IPS-11a (cell line): ENCODE results near the gene LRIT3.
"Not testable (repeated sequence)": the region's sequence is repeated elsewhere in the genome, so short reads cannot be mapped to it uniquely, and the experiment has no call there.

Source experiments
- H3K4me3 ChIP-seq: one replicate; pipeline ENCODE4 v1.5.1; 2013; ENCODE audit warnings: low read depth, low read length, control low read depth

LRIT3 gene

DNA sequence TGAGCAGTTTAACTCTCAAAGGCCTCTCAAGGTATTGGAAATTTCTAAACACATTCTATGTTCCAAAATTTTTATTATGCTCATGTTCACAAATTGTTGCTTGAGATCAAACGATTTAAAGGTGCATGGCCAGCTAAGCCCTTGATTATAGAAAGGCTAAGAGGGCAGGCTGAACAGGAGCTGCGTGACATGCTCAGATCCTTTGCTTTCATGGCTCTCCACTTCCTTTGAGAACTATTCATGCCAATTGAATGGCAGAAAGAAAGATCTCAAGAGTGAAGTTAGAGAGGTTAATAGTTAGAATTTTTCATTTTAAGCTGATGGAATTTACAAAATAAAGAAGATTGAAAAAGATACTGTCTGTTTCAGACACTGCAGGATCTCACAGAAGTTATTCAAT lies 594 bp downstream of the LRIT3 start:
- H3K4me3 ChIP-seq = no peak overlapping the region

DNA sequence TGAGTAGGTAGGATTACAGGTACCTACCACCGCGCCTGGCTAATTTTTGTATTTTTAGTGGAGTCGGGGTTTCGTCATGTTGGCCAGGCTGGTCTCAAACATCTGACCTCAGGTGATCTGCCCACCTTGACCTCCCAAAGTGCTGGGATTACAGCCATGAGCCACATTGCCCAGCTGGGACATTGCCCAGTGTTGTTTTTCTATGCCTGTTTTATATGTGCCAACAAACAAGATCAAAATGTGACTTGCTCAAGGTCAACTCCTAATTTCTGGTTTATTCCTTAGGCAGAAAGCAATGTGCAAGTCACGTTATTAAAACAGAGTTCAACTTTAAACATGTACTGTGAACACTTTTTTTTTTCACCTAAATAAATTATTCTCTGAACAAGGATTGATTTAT lies 2.7 kb downstream of the LRIT3 start:
- no peak overlapping the region for H3K4me3 ChIP-seq

DNA sequence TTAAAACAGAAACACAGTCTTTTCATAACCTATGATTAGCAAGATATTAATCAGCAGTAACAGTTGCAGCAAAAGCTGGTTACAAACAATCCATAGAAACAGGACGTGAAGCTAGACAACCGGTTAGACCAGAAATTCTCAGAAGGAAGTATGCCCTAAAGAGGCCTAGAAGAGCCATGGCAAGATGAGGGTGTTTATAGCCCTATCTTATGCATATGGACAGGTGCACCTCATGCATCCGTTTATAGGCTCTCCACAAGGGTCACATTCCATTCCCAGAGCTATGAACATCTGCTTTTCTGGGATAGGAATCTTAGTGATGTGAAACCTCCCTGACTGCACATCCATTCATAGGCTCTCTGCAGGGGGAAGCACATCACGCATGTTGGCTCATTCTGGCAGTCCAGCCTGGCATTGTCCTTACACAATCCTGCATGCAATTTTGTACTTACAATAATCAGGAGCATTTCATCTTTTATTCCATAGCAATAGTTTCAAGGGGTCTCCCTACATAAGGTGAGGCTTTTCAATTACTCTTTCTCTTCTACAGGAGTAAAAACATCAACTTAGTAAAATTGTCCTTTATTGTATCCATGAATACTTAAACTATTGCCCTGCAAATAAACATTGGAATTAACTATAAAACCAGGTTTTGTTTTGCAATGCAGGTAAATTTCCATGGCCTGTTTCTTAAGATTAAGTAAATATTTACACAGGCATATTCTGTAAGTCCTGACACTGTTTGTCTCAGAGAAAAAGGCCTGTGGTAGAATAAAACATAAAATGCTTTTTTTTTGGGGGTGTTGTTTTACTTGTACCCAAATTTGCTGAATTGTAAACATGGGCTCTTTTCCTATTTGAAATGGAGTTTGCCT lies 11.8 kb downstream of the LRIT3 start:
- H3K4me3 ChIP-seq = not testable (repeated sequence)

DNA sequence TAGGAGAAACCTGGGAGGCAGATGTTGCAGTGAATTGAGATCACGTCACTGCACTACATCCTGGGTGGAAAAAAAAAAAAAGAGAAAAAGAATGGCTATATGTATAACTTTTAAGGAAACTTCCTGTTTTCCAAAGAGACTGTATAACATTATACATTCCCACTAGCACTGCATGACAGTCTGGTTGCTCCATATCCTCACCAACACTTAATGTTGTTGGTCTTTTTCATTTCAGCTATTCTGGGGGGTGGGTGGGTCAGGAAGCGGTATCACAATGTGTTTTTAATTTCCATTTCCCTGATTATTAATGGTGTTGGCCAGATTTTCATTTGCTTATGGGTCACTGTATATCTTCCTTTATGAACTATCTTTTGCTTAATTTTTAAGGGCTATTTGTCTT lies 13.4 kb downstream of the LRIT3 start:
- H3K4me3 ChIP-seq = no peak overlapping the region

DNA sequence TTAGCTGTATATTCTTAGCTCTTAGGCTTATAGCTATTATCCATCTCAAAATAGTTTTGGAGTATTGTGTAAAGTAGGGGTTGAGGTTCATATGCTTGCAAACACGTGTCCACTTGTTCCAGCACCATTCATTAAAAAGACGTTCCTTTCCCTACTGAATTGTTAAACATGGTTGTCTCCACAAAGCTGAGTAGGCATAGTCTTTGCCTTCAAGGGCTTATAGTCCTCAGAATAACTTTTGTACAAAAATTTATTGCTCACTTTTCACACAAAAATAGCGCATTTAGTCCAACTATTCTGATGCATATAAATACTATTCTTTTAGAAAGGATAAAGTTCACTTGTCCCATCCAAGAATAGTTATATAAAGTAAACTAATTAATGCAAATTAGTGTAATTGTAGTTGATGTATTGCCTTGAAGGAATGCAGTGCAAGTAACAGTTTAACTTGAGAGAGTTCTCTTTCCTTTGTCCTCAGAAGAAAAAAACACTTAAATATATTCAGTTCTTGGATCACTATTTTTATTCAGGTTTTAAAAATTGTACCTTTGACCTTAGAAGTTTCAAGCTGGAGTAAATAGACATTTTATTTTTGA lies 14.1 kb downstream of the LRIT3 start:
- no peak overlapping the region for H3K4me3 ChIP-seq

DNA sequence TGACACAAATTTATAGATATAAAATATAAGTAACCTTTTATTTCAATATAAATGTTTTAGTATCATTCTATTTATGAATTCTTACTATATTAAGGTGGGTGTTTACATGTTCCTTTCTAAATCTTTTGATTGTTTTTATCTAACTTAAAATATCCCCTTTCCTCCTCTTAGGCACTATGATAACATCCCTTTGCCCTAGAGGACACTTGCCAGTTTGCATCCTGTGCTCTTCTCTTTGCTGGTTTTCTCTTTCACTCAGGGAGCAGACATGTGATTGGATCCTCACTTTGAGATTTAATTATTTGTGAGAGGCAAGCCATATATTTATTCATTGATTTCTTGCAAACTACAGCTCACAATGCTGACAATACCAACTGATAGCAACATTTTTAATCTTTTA lies 16.2 kb downstream of the LRIT3 start:
- H3K4me3 ChIP-seq = no peak overlapping the region

DNA sequence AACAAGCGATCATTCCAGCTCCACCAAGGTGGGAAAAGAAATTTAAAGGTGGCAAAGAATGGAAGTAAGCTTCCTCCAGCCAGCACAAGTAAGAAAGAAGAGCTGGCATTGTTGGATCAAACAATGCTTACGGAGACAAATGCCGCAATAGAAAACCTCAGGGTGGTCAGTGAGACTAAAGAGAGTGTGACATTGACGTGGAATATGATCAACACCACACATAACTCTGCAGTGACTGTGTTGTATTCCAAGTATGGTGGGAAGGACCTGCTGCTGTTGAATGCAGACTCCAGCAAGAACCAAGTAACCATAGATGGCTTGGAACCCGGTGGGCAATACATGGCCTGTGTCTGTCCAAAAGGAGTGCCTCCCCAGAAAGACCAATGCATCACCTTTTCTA lies 22.2 kb downstream of the LRIT3 start:
- H3K4me3 ChIP-seq = no peak overlapping the region

DNA sequence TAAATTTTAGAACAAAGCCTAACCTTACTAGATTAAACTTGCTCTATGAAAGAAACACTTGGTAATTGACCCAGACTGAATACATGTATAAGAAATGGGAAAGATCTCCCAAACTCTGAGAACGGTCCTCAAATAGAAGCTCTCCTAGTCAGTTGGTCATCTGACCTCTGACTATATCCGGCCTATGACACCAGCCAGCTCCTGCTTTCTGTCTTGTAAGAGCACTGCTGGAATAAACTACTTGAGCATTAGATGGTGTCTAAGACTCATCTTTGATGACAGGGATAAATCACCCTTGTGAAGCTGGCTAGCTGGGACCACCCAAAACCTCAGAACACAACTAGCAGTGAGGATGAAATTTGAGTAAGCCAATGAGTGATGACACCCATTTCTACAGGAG lies 24.2 kb downstream of the LRIT3 start:
- H3K4me3 ChIP-seq = no peak overlapping the region

DNA sequence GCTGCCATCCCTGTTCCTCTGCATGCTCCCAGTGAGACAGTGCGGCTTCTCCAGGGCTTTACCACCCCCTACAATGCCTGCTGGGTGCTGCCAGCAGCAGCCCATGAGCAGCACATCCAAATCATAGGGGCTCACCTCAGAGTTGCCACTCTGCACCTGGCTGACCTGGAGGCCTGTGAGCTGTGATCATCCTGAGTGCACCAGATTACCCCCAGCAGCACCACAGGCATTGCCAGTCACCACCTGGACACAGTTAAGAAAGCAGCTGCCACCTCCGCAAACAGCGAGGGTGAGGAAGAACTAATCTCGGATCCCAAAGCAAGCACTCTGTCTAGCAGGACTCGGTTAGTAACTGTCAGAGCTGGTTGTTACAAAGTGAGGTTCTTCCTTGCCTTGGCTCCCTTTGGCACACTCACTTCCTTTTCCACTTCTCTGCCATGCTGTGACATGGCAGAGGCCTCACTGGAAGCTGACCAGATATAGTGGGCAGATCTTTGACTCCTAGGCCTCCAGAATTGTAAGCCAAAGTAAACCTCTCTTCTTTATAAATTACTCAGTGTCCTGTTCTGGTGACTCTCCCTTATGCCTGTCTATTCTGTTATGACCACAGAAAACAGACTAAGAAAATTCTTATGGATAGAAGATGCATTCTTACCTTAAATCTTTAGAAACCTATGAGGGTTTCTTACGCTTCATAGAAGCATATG lies 25.2 kb downstream of the LRIT3 start:
- no peak overlapping the region for H3K4me3 ChIP-seq

DNA sequence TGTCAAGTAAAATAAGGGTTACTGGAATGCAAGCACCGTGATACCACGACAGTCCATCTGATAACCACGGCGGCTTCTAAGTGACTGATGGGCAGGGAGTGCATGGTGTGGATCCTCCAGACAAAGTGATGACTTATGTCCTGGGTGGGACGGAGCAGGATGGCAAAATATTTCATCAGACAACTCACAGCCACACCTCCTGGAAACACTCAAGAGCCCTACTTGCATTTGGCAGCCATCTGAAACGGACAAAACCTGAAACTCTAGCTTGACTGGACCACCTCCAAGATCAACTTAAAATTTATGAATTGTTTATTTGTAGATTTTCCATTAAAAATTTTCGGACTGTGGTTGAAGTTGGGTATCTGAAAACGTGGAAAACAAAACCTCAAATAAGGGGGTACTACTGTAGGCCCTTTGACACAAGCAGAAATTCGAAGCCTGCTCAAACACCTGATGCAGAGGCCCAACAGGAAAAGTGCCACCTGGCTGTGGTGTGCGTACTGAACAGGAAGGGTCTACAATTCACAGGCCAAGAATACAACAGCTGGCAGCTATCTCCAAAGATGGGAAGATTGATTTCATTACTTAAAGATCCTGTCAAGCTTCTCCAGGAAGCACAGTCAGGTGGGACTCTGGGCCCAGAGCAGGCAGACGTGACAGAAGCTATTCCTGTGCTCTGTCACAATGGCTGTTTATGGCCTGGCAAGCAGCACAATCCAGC lies 26.0 kb downstream of the LRIT3 start:
- H3K4me3 ChIP-seq = no peak overlapping the region

DNA sequence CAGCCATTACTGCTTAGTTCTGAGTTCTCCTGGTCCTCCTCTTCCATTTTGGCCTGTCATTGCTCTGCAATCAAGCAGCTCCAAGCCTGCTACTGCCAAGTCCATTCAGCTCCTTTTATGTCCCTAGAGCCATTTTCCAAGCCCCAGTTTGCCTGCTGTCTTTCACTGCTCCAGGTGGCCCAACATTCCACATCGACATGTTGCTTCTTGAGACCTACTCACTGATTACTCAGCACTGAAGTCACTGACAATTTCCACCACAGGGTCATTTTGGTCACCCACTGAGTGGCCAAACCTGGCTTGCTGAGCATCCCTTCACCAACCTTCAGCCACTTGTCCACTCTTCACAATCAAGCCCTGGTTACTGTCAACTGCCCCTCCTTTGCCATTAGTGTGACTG lies 27.2 kb downstream of the LRIT3 start:
- H3K4me3 ChIP-seq = no peak overlapping the region

DNA sequence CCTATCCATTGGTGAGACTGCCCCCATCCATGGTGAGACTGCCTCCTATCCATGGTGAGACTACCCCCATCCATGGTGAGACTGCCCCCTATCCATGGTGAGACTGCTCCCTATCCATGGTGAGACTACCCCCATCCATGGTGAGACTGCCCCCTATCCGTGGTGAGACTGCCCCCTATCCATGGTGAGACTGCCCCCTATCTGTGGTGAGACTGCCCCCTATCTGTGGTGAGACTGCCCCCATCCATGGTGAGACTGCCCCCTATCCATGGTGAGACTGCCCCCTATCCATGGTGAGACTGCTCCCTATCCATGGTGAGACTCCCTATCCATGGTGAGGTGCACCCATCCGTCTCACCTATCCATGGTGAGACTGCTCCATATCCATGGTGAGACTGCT lies 27.6 kb downstream of the LRIT3 start:
- H3K4me3 ChIP-seq = not testable (repeated sequence)

DNA sequence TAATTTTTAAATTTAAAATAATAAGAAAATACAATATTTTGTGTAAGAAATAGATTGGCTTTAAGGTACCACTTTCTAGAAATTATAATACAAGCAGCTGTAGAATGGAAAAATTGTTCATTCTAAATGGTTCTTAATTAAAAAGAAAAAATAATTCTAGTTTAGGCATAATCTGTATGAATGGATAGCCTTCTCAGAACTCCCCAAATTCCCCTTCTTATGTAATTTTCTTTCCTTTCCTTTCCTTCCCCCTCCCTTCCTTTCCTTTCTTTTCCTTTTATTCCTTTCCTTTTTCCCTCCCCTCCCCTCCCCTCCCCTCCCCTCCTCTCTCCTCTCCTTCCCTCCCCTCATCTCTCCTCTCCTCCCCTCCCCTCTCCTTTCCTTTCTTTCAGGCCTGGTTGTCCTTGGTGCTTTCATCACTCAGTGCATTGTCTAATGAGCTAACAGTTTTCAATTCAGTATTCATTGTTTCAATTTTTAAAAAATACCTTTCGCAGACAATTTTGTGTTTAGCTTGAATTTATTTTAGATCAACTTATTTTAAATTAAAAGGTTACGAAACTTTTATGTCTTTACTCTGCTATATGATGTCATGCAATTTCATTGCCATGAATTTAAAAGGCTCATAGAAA lies 28.8 kb downstream of the LRIT3 start:
- H3K4me3 ChIP-seq = no peak overlapping the region

DNA sequence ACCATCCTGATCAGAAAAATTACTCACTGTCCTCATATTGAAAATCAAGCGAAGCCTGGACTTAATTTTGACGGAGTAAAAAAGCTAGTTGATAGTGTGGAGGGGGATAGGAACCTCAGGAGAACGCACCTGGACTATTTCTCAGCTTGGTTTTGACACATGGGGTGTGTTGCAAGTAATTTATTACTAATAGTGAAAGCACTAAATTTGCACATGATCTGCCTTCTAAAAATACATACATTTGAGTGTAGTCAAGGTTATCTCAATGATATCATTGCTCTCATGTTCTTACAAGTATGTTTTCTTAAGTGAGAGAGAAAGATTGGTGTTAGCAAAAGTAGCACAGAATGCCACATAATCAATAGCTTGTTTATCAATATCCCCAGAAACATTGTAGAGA lies 29.5 kb downstream of the LRIT3 start:
- H3K4me3 ChIP-seq = no peak overlapping the region

DNA sequence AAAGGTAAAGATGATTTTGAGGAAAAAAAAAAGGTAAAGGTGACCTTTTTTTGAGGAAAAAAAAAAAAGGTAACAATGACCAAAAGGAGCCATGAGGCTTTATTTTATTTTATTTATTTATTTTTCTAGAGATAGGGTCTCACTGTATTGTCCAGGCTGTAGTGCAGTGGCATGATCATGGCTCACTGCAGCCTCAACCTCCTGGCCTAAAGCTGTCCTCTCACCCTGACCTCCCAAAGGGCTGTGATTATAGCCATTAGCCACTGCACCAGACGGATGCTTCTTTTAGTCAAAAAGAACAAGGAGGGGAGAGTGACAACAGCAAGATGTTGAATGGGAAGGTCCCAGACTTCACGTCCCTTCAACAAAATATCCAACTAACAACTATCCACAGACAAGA lies 30.4 kb downstream of the LRIT3 start:
- H3K4me3 ChIP-seq = no peak overlapping the region

DNA sequence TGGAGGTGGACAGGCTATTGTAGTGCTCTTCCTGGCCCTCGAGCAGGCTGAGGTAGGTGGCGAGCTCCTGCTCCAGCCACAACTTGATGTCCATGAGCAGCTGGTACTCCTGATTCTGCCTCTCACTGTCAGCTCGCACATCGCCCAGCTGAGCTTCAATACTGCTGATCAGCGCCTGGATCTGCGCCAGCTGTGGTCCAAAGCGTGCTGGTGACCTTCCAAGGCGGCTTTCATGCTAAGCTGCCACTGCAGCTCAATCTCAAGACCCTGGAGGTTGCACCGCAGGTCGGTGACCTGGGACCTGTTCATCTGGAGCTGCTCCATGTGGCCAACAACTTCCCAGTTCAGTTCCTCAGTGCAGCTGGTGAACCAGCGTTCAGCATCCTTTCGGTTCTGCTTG lies 31.2 kb downstream of the LRIT3 start:
- H3K4me3 ChIP-seq = no peak overlapping the region

DNA sequence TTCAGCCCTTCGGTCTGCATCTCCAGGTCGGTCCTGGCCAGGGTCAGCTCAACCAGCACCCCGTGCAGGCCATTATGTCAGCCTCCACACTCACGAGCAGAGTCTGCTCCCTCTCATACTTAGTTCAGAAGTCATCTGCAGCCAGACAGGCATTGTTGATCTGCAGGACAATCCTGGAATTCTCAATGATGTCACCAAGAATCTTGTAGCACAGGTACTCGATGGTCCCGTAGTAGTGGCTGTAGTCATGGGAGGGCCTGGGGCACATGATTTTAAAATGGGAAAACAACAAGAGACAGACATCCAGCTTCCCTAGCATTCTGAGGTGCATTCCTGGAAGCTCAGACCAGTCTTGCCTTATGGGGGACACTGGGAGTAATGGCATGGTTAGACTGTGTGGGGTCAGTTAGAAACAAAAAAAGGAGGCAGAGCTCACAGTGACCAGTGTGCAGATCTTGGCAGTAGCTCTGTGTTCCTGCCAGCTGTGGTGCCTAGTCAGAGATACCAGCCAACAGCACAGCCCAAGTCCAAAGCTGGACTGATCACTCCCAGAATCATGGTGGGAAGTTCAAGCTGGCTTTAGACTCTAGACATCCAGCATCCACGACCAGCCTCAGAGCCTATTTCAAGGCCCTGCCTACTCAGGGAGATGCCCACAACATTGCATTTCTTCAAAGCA lies 31.9 kb downstream of the LRIT3 start:
- H3K4me3 ChIP-seq = no peak overlapping the region

DNA sequence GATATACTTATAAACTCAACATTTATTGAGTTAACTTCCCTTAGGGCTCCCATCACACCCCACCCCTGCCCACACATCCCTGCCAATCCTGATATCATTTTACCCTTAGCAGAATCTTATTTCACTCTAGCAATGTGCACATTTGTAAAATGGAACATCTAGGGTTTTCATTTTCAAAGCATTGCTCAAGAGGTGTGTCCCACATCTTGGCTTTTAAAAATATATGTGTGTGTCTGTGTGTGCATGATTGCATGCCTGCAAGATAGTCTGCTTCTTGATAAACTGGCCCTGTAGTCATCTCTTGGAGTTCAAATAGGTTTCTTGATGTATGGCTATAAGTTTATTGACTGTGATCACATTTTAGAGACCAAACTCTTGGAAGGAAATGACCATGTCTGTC lies 38.4 kb downstream of the LRIT3 start:
- no peak overlapping the region for H3K4me3 ChIP-seq

DNA sequence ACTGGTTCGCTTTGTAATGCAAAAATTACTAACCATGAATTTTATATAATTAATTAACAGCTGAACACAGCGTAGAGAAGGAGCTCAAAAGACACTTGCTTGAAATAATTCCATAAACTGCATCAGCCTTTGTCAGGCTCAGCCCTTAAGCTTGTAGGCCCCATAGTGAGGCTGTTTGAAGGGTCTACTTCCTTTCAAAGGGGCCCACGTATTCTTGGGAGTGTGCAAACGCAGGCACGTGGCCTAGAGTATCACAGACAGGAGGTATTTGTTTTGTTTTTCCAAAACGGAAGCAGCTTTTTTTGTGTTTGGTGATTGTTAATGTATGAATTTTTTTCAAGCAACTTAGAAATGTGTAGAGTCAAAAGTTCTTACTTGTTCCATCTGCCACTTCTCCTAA lies 39.2 kb downstream of the LRIT3 start:
- H3K4me3 ChIP-seq = no peak overlapping the region

DNA sequence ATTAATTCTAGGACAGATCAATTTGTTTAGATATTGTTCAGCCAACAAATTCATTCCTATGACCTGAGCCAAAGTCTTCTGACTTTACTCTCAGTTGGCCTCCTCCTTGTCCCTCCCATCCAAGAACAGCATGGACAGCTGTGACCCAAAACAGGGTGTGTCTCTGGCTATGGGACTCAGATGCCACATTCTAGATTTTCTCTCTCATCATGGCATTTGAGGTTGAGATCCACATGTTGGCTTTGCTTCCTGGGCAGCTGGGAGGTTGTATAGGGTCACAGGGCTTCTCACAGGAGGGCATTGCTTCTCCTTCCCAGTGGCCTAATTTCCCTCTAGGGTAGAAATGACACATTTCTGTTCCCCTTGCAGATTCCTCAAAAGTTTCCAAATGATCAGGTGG lies 42.2 kb downstream of the LRIT3 start:
- H3K4me3 ChIP-seq = no peak overlapping the region
